ENCODE results near the gene SCGB2A2. TPM values are rescaled to one million over a fixed set of nuclear protein-coding genes. Genes with fewer than 3 reads are reported as not detected.

SCGB2A2 gene
- not detected in 2 replicates for total RNA-seq (2022)
- Bru-seq, nascent RNA = not detected
- not detected for BruChase-seq, experiment 1, labeled RNA remaining after a 6-hour chase
- BruChase-seq, experiment 2, labeled RNA remaining after a 2-hour chase = not detected
- long read RNA-seq = 0 reads

DNA sequence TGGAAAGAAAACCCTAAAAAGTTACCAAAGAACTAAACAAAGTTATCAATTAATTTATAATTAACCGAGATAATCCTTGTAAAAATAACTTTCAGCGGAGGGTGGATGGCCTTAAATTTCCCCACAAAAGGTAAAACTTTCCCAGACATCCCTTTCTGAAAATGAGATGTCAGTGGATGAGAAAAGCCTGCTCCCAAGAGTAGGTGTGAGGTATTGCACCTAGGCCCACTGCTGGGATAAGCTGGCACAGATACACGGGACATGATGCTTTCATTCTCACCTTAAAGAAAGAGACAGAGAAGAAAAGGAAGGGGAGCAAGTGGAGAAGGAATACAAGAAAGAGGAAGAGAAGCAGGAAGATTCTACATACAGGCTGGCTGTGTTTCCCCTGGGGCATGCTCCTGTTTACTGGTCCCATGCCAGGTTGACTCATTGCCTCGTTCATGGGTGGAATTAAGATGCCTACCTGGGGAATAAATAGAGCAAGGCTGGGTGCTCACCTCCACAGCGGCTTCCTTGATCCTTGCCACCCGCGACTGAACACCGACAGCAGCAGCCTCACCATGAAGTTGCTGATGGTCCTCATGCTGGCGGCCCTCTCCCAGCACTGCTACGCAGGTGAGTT is at the start of gene SCGB2A2:
TSS of gene SCGB2A2 (plus strand) at position 505 of the 625 bp plus-strand sequence. CDS start at position 564, 59 bp downstream.
- peaks cover 5% of the 10 kb centered on the region for H3K4me1 Mint-ChIP-seq (ENCODE audit: insufficient read depth, unreplicated experiment)
- peak; percentile 45 for DNase-seq (ENCODE audit: unreplicated experiment)
- ChIA-PET CTCF (interaction anchor here (0.6 to 1.1 kb wide), 4 partner anchors 9 to 30 kb away, joined by 3 to 4 read pairs (median 4); partner anchors contain the start of gene SCGB1D2), POLR2A (no interaction called here)
- no TSS peak for BruUV-seq (replicated peaks)
- no peaks in the 10 kb centered on the region for H3K9me3 Mint-ChIP-seq (ENCODE audit: unreplicated experiment)
- H3K27ac Mint-ChIP-seq (ENCODE audit: low read depth, unreplicated experiment) = no peak within 1 kb of the TSS
- no peaks in the 10 kb centered on the region for H3K36me3 Mint-ChIP-seq (ENCODE audit: insufficient read depth, unreplicated experiment)
- intact Hi-C loops (cut with micrococcal nuclease) = no loop called here
- TF ChIP-seq, protein P1, sequence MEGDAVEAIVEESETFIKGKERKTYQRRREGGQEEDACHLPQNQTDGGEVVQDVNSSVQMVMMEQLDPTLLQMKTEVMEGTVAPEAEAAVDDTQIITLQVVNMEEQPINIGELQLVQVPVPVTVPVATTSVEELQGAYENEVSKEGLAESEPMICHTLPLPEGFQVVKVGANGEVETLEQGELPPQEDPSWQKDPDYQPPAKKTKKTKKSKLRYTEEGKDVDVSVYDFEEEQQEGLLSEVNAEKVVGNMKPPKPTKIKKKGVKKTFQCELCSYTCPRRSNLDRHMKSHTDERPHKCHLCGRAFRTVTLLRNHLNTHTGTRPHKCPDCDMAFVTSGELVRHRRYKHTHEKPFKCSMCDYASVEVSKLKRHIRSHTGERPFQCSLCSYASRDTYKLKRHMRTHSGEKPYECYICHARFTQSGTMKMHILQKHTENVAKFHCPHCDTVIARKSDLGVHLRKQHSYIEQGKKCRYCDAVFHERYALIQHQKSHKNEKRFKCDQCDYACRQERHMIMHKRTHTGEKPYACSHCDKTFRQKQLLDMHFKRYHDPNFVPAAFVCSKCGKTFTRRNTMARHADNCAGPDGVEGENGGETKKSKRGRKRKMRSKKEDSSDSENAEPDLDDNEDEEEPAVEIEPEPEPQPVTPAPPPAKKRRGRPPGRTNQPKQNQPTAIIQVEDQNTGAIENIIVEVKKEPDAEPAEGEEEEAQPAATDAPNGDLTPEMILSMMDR (IDR thresholded peaks at IDR 0.05; ENCODE audit: unreplicated experiment) = peak; percentile 46
- no peak within 1 kb of the TSS for H3K4me3 Mint-ChIP-seq (ENCODE audit: unreplicated experiment)
- peaks cover 31% of the 10 kb centered on the region for H3K27me3 Mint-ChIP-seq (ENCODE audit: insufficient read depth, unreplicated experiment)

DNA sequence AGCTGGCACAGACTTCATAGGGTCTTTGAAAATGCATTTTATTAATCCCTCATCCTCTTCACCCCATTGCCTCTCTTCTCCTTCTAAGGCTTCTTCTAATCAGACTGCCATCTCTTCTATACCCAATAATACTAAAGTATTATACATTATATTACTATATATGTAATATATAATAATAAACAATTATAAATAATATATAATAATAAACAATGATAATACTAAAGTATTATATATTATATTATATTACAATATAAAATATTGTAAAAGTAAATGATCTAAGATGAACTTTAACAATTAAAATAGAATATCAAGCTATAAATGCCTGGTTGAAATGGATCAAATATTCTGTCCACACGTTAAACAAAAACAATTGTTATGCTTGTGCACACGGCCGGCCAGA is 48.5 kb upstream of the SCGB2A2 start:
- TF ChIP-seq, protein P1 (IDR thresholded peaks at IDR 0.05; ENCODE audit: unreplicated experiment) = no peak
- no peaks in the 10 kb centered on the region for H3K4me1 Mint-ChIP-seq (ENCODE audit: insufficient read depth, unreplicated experiment)
- no peak for DNase-seq (ENCODE audit: unreplicated experiment)
- no peak overlapping the region for H3K27ac Mint-ChIP-seq (ENCODE audit: low read depth, unreplicated experiment)
- no peaks in the 10 kb centered on the region for H3K36me3 Mint-ChIP-seq (ENCODE audit: insufficient read depth, unreplicated experiment)
- H3K9me3 Mint-ChIP-seq (ENCODE audit: unreplicated experiment) = peaks cover 24% of the 10 kb centered on the region
- no peaks in the 10 kb centered on the region for H3K27me3 Mint-ChIP-seq (ENCODE audit: insufficient read depth, unreplicated experiment)
- H3K4me3 Mint-ChIP-seq (ENCODE audit: unreplicated experiment) = no peak overlapping the region
- ChIA-PET CTCF (interaction anchor here (0.6 to 2.1 kb wide), 3 partner anchors 56 to 173 kb away, joined by 3 to 9 read pairs (median 3); no protein-coding TSS in a partner anchor), POLR2A (interaction anchor here (0.6 to 1.5 kb wide), 3 partner anchors 21 to 1287 kb away, joined by 3 read pairs; partner anchors contain the start of gene SCGB1D2)
- no TSS peak for BruUV-seq (replicated peaks)
- intact Hi-C loops (cut with micrococcal nuclease) = no loop called here

DNA sequence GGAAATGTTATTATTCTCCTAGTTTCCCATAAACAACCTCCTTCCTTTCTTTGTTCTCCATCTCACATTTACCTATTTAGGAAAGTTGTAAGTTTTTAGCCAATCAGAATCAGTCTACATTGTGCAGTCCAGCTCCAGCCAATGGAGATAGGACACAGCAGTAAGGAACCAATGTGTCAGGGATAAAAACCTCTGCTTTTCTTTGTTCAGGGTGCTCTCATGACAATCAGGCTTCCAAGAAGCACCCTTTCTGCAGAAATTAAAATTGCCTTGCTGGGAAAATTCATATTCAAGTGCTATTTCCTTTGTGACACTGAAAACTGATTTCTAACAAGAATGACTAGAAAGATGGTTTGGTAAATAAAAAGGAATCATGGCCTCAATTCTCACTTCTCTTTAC is 46.9 kb upstream of the SCGB2A2 start:
- H3K27me3 Mint-ChIP-seq (ENCODE audit: insufficient read depth, unreplicated experiment) = no peaks in the 10 kb centered on the region
- no peaks in the 10 kb centered on the region for H3K4me1 Mint-ChIP-seq (ENCODE audit: insufficient read depth, unreplicated experiment)
- H3K36me3 Mint-ChIP-seq (ENCODE audit: insufficient read depth, unreplicated experiment) = no peaks in the 10 kb centered on the region
- no peak overlapping the region for H3K27ac Mint-ChIP-seq (ENCODE audit: low read depth, unreplicated experiment)
- BruUV-seq (replicated peaks) = no TSS peak
- TF ChIP-seq, protein P1 (IDR thresholded peaks at IDR 0.05; ENCODE audit: unreplicated experiment) = no peak
- peak; percentile 27 for DNase-seq (ENCODE audit: unreplicated experiment)
- ChIA-PET POLR2A (interaction anchor here (1.5 kb wide), 1 partner anchor 19 kb away, joined by 3 read pairs; the partner anchor contains the start of gene SCGB1D2), CTCF (interaction anchor here (1.5 to 2.1 kb wide), 2 partner anchors 10 to 88 kb away, joined by 4 to 9 read pairs; no protein-coding TSS in a partner anchor)
- no peak overlapping the region for H3K4me3 Mint-ChIP-seq (ENCODE audit: unreplicated experiment)
- peaks cover 24% of the 10 kb centered on the region for H3K9me3 Mint-ChIP-seq (ENCODE audit: unreplicated experiment)
- intact Hi-C loops (cut with micrococcal nuclease) = no loop called here

DNA sequence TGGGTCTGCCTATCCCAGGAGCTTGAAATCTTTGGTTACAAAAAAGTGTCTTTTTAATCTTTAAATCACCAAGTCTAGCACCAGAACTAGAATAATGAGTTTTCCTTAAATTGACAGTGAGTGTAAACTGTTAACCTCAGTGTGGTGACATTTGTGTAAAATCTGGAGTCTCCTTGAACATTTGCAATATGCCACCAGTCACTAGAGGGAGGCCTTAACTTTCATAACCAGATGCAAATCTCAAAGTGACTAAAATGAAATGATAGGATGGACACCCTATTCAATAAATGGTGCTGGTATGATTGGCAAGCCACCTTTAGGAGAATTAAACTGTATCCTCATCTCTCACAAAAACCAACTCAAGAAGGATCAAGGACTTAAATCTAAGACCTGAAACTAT is 36.2 kb upstream of the SCGB2A2 start:
- TF ChIP-seq, protein P1 (IDR thresholded peaks at IDR 0.05; ENCODE audit: unreplicated experiment) = peak; percentile 10
- intact Hi-C loops (cut with micrococcal nuclease) = loop anchor here (1.0 kb wide), 1 partner anchor 78 kb away; no protein-coding TSS in a partner anchor
- Mint-ChIP-seq H3K27ac (ENCODE audit: low read depth, unreplicated experiment) (no peak overlapping the region), H3K4me1 (ENCODE audit: insufficient read depth, unreplicated experiment) (no peaks in the 10 kb centered on the region), H3K27me3 (ENCODE audit: insufficient read depth, unreplicated experiment) (peaks cover 58% of the 10 kb centered on the region), H3K4me3 (ENCODE audit: unreplicated experiment) (no peak overlapping the region), H3K9me3 (ENCODE audit: unreplicated experiment) (no peaks in the 10 kb centered on the region), H3K36me3 (ENCODE audit: insufficient read depth, unreplicated experiment) (no peaks in the 10 kb centered on the region)
- ChIA-PET CTCF (interaction anchor here (0.6 to 6.0 kb wide), 8 partner anchors 8 to 106 kb away, joined by 3 to 44 read pairs (median 3); partner anchors contain the start of gene SCGB1D2), POLR2A (no interaction called here)
- BruUV-seq (replicated peaks) = no TSS peak
- peak; percentile 7 for DNase-seq (ENCODE audit: unreplicated experiment)

Measured in MCF 10A (cell line).